PFSK-1 (cell line): Measurements from ENCODE around the gene MSANTD1.

ENCODE experiments used
- POLR2AphosphoS5 ChIP-seq: IDR thresholded peaks from 2 replicates; pipeline ENCODE4 v1.6.1; 2012; ENCODE audit warnings: low read depth, mild to moderate bottlenecking, control low read depth, low read length, moderate library complexity
- SIN3A ChIP-seq: IDR thresholded peaks from 2 replicates; pipeline ENCODE4 v1.6.1; 2012; ENCODE audit warnings: mild to moderate bottlenecking, low read length, moderate library complexity, borderline replicate concordance; ENCODE audit not compliant: insufficient read depth

DNA sequence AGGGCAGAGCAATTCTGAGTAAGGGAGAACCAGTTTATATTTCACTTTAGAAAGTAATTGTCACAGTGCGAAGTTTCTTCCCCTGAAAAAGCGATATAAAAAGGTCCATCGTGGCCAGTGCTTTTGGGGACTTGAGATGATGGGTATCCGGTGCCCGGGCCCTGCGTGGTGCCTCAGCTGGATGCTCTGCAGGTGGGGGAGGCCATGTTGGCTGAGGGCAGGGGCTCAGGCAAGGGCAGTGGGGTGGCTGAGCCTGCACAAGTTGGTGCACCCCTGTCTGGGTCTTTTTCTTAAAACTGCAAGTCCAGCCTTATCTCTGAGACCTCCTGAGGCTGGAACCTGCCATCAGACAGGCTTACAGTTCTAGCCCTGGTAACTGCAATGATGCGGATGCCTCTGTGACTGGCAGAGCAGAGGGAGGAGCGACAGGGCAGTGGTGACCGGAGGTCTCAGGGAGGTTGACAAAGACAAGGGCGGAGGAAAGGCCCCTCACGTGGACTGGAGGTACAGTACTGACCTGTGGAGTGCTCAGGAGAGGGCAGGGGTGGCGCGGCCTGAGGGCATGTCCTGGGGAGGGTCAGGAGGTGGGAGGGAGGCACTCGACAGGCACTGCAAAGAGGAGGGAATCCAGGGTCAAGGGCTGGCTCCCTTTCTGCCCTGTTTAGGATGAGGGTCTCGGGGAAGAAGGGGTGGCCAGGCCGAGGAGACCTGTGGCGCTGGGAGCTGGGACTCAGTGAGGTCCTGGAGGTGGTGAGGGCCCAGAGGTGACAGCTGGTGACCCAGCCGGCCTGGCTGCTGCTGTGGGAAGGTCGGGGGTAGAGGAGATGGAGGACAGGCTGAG lies 45.7 kb downstream of the MSANTD1 start:
- no peak for TF ChIP-seq SIN3A
- TF ChIP-seq POLR2AphosphoS5 = no peak
